ENCODE results near the gene TADA2B.
A peak's percentile ranks its signal among the peaks of the same experiment; 100 is the strongest.

Gene TADA2B

GRCh38 chr4:7043284-7044136 is at the start of gene TADA2B:
Gene TADA2B, plus strand, starts transcription at chr4:7043372. Its CDS starts 208 bp downstream, at chr4:7043580.
- H3K4me1 ChIP-seq (ENCODE audit: control insufficient read depth in 1 of 2, insufficient read depth in 2 of 2, low read length in 2 of 2) = peaks cover 31 to 36% of the 10 kb centered on the region in 2 donors
- peak within 1 kb of the TSS; percentile 78 to 98 for H3K4me3 ChIP-seq (ENCODE audit: low read depth in 1 of 2, low read length in 2 of 2)
- no peaks in the 10 kb centered on the region for H3K9me3 ChIP-seq (ENCODE audit: control insufficient read depth in 1 of 2, low read length in 2 of 2)
- no peaks in the 10 kb centered on the region for H3K27me3 ChIP-seq (ENCODE audit: low read depth, low read length)
- no peaks in the 10 kb centered on the region for H3K36me3 ChIP-seq (ENCODE audit: control insufficient read depth in 1 of 2, insufficient read depth in 2 of 2, low read length in 2 of 2)
- peak within 1 kb of the TSS; percentile 58 for H3K27ac ChIP-seq (ENCODE audit: low read length)

DNA sequence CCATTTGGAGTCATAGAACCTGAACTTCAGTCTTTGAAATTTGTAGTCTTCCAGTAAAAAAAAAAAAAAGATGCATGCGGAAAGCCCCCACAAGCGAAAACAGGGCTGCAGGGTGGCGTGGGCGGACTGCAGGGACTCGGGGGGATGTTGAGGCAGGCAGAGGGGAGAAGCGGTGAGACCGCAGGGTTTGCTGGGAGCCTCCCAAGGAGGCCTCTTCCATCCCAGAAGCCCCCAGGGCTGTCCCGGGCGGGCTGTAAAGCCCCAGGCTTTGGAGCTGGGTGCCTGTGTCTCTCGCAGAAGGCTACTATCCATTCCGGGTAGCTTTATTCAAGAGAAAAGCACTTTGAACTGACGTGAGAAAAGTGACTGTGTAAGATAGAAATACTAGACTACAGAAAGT is 46.7 kb upstream of the TADA2B start:
- Histone ChIP-seq H3K27me3 (ENCODE audit: low read depth, low read length) (no peaks in the 10 kb centered on the region), H3K27ac (ENCODE audit: low read length) (no peak overlapping the region), H3K36me3 (ENCODE audit: control insufficient read depth in 1 of 2, insufficient read depth in 2 of 2, low read length in 2 of 2) (peaks cover 41 to 49% of the 10 kb centered on the region in 2 donors), H3K4me1 (ENCODE audit: control insufficient read depth in 1 of 2, insufficient read depth in 2 of 2, low read length in 2 of 2) (peaks cover 0 to 15% of the 10 kb centered on the region in 2 donors), H3K9me3 (ENCODE audit: control insufficient read depth in 1 of 2, low read length in 2 of 2) (no peaks in the 10 kb centered on the region), H3K4me3 (ENCODE audit: low read depth in 1 of 2, low read length in 2 of 2) (no peak overlapping the region)

DNA sequence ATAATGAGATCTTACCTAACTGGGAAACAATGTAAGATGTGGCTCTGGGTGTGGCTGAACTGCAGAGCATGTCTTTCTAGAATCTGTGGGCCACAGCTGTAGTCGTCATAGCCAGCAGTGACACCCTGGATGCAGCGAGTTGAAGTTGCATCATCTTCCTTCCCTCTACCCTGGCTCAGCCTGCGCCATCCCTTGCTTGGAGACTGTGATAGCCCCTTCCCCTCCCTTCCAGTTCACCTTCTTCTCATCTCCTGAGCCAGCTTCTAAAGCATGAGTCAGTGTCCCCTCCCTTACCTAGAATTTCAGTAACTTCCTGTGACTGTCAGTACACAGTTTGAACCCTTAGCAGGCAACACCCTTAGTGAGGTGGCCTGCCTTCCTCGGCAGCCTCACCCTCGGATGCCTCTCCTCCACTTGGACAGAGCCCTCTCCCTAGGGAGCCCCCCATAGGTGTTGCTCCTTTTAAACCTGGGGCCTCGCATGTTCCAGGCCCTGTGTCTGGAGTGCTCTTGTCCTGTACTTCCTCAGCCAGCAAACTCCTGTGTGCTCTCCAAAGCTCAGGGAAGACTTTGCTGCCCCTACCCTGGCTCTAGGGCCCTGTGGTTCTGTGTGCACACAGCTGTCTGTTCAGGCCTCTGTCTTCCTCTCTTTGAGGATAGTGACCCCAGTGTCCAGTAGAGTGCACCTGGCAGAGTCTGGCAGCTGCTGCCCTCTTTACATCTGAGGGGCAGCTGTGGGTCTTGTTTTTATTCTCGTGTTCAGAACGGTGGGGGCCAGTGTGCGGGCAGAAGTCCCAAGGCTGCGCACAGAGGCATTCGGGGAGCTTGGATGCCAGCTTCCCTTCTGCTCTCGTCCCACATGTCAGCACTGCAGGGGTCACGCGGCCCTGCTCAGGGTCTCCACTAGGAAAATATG is 43.7 kb upstream of the TADA2B start:
- H3K36me3 ChIP-seq (ENCODE audit: control insufficient read depth in 1 of 2, insufficient read depth in 2 of 2, low read length in 2 of 2) = peaks cover 60 to 75% of the 10 kb centered on the region in 2 donors

GRCh38 chr4:7000421-7001176 is 42.6 kb upstream of the TADA2B start:
- peaks cover 60 to 74% of the 10 kb centered on the region in 2 donors for H3K36me3 ChIP-seq (ENCODE audit: control insufficient read depth in 1 of 2, insufficient read depth in 2 of 2, low read length in 2 of 2)
- no peak overlapping the region for H3K27ac ChIP-seq (ENCODE audit: low read length)
- no peaks in the 10 kb centered on the region for H3K4me1 ChIP-seq (ENCODE audit: control insufficient read depth in 1 of 2, insufficient read depth in 2 of 2, low read length in 2 of 2)
- no peak overlapping the region for H3K4me3 ChIP-seq (ENCODE audit: low read depth in 1 of 2, low read length in 2 of 2)
- H3K27me3 ChIP-seq (ENCODE audit: low read depth, low read length) = no peaks in the 10 kb centered on the region
- no peaks in the 10 kb centered on the region for H3K9me3 ChIP-seq (ENCODE audit: control insufficient read depth in 1 of 2, low read length in 2 of 2)

More for the DNA sequence above, 43.7 kb upstream of the TADA2B start:
- Histone ChIP-seq H3K27me3 (ENCODE audit: low read depth, low read length) (no peaks in the 10 kb centered on the region), H3K4me3 (ENCODE audit: low read depth in 1 of 2, low read length in 2 of 2) (no peak overlapping the region), H3K4me1 (ENCODE audit: control insufficient read depth in 1 of 2, insufficient read depth in 2 of 2, low read length in 2 of 2) (no peaks in the 10 kb centered on the region), H3K9me3 (ENCODE audit: control insufficient read depth in 1 of 2, low read length in 2 of 2) (no peaks in the 10 kb centered on the region), H3K27ac (ENCODE audit: low read length) (no peak overlapping the region)

DNA sequence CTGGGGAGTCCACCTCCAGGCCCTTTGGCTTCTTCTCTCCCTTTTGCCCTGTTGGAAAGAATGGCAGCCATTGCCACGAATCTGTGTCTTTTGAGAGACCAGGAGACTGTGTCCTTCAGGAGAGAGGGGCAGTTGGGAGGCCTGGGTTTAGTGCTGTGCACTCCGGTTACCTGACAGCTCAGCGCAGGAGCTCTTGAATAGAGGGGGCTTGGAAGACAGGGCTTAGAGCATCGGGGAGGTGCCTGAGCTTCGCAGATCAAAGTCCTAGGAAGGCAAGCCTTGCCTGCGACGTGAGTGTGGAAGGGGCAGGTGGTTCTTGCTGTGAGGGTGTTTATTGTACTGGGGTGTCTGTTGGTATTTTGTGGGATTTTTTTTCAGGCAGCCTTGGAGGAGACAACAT is 41.9 kb upstream of the TADA2B start:
- Histone ChIP-seq H3K4me1 (ENCODE audit: control insufficient read depth in 1 of 2, insufficient read depth in 2 of 2, low read length in 2 of 2) (no peaks in the 10 kb centered on the region), H3K27me3 (ENCODE audit: low read depth, low read length) (no peaks in the 10 kb centered on the region), H3K4me3 (ENCODE audit: low read depth in 1 of 2, low read length in 2 of 2) (no peak overlapping the region), H3K9me3 (ENCODE audit: control insufficient read depth in 1 of 2, low read length in 2 of 2) (no peaks in the 10 kb centered on the region), H3K36me3 (ENCODE audit: control insufficient read depth in 1 of 2, insufficient read depth in 2 of 2, low read length in 2 of 2) (peaks cover 56 to 72% of the 10 kb centered on the region in 2 donors), H3K27ac (ENCODE audit: low read length) (no peak overlapping the region)

DNA sequence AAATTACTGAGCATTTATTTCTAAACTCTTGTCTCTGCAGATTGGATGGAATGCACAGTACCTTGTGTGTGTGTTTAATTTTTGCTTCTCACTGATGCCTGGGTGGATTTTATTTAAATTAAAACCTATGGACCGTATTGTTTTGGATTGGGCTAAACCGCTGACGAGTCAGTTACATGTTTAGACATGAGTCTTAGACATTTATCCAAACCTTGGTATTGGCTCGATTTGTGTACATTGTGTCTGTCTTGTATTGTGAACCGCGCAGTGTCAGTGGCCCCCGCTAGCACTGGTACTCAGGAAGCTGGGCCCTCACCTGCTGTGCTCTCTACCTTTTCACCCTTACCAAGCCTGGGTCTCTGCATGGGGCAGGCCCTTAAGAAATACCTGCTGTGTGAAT is 40.8 kb upstream of the TADA2B start:
- no peak overlapping the region for H3K27ac ChIP-seq (ENCODE audit: low read length)
- H3K4me1 ChIP-seq (ENCODE audit: control insufficient read depth in 1 of 2, insufficient read depth in 2 of 2, low read length in 2 of 2) = no peaks in the 10 kb centered on the region
- no peaks in the 10 kb centered on the region for H3K9me3 ChIP-seq (ENCODE audit: control insufficient read depth in 1 of 2, low read length in 2 of 2)
- H3K36me3 ChIP-seq (ENCODE audit: control insufficient read depth in 1 of 2, insufficient read depth in 2 of 2, low read length in 2 of 2) = peaks cover 57 to 66% of the 10 kb centered on the region in 2 donors
- H3K27me3 ChIP-seq (ENCODE audit: low read depth, low read length) = no peaks in the 10 kb centered on the region
- no peak overlapping the region for H3K4me3 ChIP-seq (ENCODE audit: low read depth in 1 of 2, low read length in 2 of 2)

DNA sequence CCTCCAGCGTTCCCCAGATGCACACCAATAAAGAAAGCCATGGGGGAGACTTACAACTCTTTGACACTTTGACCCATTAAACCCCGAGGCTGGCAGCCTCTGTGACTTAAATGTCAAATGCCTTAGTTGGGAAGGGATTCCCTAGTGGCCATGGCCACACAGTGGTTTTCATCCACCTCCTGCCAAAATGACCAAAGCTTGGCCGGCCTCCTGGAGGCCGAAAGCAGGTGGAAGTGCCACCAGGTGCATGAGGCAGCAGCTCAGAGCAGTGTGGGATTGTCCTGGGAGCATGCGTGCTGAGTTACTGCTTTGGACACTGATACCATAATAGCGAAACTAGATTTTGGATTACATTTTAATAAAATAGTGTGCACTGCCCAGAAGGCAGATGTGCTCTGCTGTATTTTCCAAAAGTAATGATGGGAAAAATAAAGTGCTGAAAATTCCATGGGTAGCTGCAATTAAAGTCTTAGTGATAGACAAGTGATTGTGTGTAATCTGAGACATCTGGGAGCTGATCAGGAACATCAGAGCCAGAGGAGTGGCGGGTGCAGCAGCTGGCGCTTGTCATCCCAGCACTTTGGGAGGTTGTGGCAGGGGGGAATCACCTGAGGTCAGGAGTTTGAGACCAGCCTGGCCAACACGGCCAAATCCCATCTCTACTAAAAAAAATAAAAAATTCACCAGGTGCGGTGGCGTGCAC is 39.8 kb upstream of the TADA2B start:
- Histone ChIP-seq H3K36me3 (ENCODE audit: control insufficient read depth in 1 of 2, insufficient read depth in 2 of 2, low read length in 2 of 2) (peaks cover 57 to 75% of the 10 kb centered on the region in 2 donors), H3K27ac (ENCODE audit: low read length) (no peak overlapping the region), H3K27me3 (ENCODE audit: low read depth, low read length) (no peaks in the 10 kb centered on the region)

DNA sequence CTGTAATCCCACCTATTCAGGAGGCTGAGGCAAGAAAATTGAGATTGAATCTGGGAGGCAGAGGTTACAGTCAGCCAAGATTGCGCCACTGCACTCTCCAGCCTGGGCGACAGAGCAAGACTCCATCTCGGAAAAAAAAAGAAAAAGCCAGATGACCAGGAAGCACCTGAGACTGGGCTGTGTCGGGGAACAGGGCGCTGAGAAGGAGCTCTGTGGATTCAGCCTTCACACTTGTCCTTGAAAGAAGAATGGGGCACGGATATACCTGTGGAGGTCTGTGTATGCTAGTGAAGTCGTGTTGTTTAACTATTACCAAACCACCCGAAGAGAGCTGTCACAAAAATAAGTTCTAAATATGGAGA is 39.3 kb upstream of the TADA2B start:
- Histone ChIP-seq H3K9me3 (ENCODE audit: control insufficient read depth in 1 of 2, low read length in 2 of 2) (no peaks in the 10 kb centered on the region), H3K4me1 (ENCODE audit: control insufficient read depth in 1 of 2, insufficient read depth in 2 of 2, low read length in 2 of 2) (no peaks in the 10 kb centered on the region), H3K27me3 (ENCODE audit: low read depth, low read length) (no peaks in the 10 kb centered on the region), H3K27ac (ENCODE audit: low read length) (no peak overlapping the region), H3K36me3 (ENCODE audit: control insufficient read depth in 1 of 2, insufficient read depth in 2 of 2, low read length in 2 of 2) (peaks cover 57 to 72% of the 10 kb centered on the region in 2 donors), H3K4me3 (ENCODE audit: low read depth in 1 of 2, low read length in 2 of 2) (no peak overlapping the region)

More for the DNA sequence above, 39.8 kb upstream of the TADA2B start:
- Histone ChIP-seq H3K9me3 (ENCODE audit: control insufficient read depth in 1 of 2, low read length in 2 of 2) (no peaks in the 10 kb centered on the region), H3K4me3 (ENCODE audit: low read depth in 1 of 2, low read length in 2 of 2) (no peak overlapping the region), H3K4me1 (ENCODE audit: control insufficient read depth in 1 of 2, insufficient read depth in 2 of 2, low read length in 2 of 2) (no peaks in the 10 kb centered on the region)

GRCh38 chr4:7004331-7004730 is 38.8 kb upstream of the TADA2B start:
- Histone ChIP-seq H3K27ac (ENCODE audit: low read length) (no peak overlapping the region), H3K27me3 (ENCODE audit: low read depth, low read length) (no peaks in the 10 kb centered on the region), H3K4me3 (ENCODE audit: low read depth in 1 of 2, low read length in 2 of 2) (no peak overlapping the region), H3K36me3 (ENCODE audit: control insufficient read depth in 1 of 2, insufficient read depth in 2 of 2, low read length in 2 of 2) (peaks cover 57 to 68% of the 10 kb centered on the region in 2 donors), H3K9me3 (ENCODE audit: control insufficient read depth in 1 of 2, low read length in 2 of 2) (no peaks in the 10 kb centered on the region), H3K4me1 (ENCODE audit: control insufficient read depth in 1 of 2, insufficient read depth in 2 of 2, low read length in 2 of 2) (no peaks in the 10 kb centered on the region)

DNA sequence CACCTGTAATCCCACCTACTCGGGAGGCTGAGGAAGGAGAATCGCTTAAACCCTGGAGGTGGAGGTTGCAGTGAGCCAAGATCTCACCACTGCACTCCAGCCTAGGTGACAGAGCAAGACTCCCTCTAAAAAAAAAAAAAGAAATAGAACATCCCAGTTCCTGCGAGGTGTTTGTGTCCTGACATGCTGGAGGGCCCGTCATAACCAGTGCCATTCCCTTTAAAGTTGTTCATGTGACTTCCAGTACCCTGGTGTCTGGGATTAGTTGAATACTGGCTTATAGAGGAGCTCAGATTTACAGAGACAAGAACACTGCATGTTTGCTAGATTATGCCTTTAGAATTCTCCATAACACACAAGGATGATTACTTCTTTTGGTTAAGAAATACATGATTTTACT is 37.6 kb upstream of the TADA2B start:
- Histone ChIP-seq H3K4me3 (ENCODE audit: low read depth in 1 of 2, low read length in 2 of 2) (no peak overlapping the region), H3K36me3 (ENCODE audit: control insufficient read depth in 1 of 2, insufficient read depth in 2 of 2, low read length in 2 of 2) (peaks cover 54 to 66% of the 10 kb centered on the region in 2 donors), H3K4me1 (ENCODE audit: control insufficient read depth in 1 of 2, insufficient read depth in 2 of 2, low read length in 2 of 2) (no peaks in the 10 kb centered on the region), H3K27me3 (ENCODE audit: low read depth, low read length) (no peaks in the 10 kb centered on the region), H3K9me3 (ENCODE audit: control insufficient read depth in 1 of 2, low read length in 2 of 2) (no peaks in the 10 kb centered on the region), H3K27ac (ENCODE audit: low read length) (no peak overlapping the region)
